ENCODE results near the gene PARS2. TPM values are rescaled to one million over a fixed set of nuclear protein-coding genes. Genes with fewer than 3 reads are reported as not detected.
A peak's percentile ranks its signal among the peaks of the same experiment; 100 is the strongest.

Gene PARS2
- total and polyA plus RNA-seq, 4 donors: 1.3 to 4.3 (median 2.7) TPM

DNA sequence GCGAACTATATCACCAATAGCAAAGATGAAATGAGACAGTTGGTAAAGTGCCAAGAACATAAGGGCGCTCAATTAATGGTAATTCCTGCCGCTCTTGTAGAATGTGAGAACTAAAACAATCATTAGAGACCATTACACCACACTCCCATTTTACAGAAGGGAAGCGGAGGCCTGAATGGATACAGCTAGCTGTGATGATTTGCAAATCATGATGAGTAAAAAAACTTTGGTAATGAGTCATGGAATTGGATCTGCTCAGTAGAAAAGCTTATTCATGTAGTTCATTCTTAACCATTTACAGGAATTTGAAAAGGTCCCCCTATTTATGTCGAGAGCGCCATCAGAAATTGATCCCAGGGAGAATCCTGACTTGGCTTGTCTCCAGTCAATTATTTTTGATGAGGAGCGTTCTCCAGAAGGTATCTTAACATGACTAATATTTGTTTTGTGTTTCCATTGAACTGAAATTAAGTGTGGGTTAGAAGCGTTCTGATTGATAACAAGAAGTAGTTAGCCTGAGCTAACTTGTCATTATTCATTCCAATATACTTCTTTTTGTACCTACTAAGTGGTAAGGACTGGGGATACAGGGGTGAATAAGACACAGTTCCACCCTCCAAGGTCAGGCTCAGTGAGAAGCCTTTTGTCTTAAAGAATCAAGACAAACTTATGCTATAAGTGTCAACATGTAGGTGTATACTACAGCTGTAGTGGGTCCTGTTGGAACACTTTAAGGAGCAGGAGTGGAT lies 47.9 kb downstream of the PARS2 start:
- Histone ChIP-seq H3K9ac (ENCODE audit: insufficient read depth in 1 of 2, low read length in 2 of 2) (peak overlapping the region; percentile 48 to 73), H3K27ac (ENCODE audit: low read depth in 1 of 2, low read length in 1 of 2) (peak overlapping the region in 1 of 2 donors; percentile 62), H3K4me1 (ENCODE audit: control insufficient read depth in 5 of 5, insufficient read depth in 5 of 5, low read length in 5 of 5) (peaks cover 0 to 15% (median 3%) of the 10 kb centered on the region in 5 donors), H3K27me3 (ENCODE audit: control insufficient read depth in 3 of 3, insufficient read depth in 3 of 3, low read length in 2 of 3) (no peaks in the 10 kb centered on the region), H3K4me3 (peak overlapping the region; percentile 84), H3K36me3 (ENCODE audit: control insufficient read depth in 4 of 4, insufficient read depth in 4 of 4, low read length in 4 of 4) (peaks cover 2 to 14% (median 5%) of the 10 kb centered on the region in 4 donors), H3K9me3 (ENCODE audit: control insufficient read depth in 4 of 4, insufficient read depth in 3 of 4, low read length in 3 of 4) (no peaks in the 10 kb centered on the region)
- no peak for ATAC-seq (ENCODE audit: insufficient read depth, low FRiP score)
- WGBS, 2 donors: 44 to 52% methylated on average over 8 of the region's 8 CpGs
- no peak for DNase-seq
- TF ChIP-seq, protein P1, sequence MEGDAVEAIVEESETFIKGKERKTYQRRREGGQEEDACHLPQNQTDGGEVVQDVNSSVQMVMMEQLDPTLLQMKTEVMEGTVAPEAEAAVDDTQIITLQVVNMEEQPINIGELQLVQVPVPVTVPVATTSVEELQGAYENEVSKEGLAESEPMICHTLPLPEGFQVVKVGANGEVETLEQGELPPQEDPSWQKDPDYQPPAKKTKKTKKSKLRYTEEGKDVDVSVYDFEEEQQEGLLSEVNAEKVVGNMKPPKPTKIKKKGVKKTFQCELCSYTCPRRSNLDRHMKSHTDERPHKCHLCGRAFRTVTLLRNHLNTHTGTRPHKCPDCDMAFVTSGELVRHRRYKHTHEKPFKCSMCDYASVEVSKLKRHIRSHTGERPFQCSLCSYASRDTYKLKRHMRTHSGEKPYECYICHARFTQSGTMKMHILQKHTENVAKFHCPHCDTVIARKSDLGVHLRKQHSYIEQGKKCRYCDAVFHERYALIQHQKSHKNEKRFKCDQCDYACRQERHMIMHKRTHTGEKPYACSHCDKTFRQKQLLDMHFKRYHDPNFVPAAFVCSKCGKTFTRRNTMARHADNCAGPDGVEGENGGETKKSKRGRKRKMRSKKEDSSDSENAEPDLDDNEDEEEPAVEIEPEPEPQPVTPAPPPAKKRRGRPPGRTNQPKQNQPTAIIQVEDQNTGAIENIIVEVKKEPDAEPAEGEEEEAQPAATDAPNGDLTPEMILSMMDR (IDR thresholded peaks at IDR 0.05; ENCODE audit: control extremely low read depth, extremely low read depth): no peak

DNA sequence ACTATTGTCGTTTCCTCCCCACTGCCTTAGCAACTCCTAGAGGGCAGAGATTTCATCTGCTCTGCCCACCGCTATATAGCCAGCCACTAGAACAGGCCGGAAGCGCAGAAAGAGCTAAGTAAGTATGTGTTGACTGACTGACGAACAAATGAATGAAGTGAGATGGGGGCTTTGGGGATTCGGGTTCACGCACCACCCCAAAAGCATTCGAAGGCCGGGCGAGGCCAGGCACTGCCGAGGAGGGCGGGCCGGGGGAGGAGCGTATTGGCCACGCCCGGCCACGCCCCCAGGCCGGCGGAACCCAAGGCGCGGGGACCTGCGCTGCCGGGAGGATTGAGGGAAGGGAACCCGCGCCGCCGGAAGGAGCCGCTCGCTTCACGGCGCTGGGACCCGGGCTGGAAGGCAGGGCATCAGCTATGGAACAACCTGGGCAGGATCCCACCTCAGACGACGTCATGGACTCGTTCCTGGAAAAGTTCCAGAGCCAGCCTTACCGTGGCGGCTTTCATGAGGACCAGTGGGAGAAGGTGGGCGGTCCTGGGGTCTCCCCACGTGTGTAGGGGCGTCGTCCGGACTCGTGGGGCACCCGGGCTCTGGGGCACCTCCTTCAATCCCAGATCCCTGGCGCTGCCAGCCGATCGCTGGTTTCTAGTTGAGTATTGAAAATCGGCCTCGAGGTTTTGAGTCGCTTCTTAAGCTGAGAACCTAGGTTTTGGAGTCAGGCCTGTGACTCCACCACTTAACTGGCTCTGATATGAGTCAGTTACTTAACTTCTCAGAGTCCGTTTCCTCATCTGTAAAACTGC lies 48.6 kb downstream of the PARS2 start, which contains the start of gene TTC4:
TTC4 (plus strand) TSS at position 369 of the 806 bp plus-strand sequence; CDS start at position 417, 48 bp downstream.
- H3K4me1 ChIP-seq (ENCODE audit: control insufficient read depth in 5 of 5, insufficient read depth in 5 of 5, low read length in 5 of 5): peaks cover 0 to 15% (median 3%) of the 10 kb centered on the region in 5 donors
- peak within 1 kb of the TSS; percentile 48 to 73 for H3K9ac ChIP-seq (ENCODE audit: insufficient read depth in 1 of 2, low read length in 2 of 2)
- H3K36me3 ChIP-seq (ENCODE audit: control insufficient read depth in 4 of 4, insufficient read depth in 4 of 4, low read length in 4 of 4): peaks cover 0 to 14% (median 4%) of the 10 kb centered on the region in 4 donors
- H3K27me3 ChIP-seq (ENCODE audit: control insufficient read depth in 3 of 3, insufficient read depth in 3 of 3, low read length in 2 of 3): no peaks in the 10 kb centered on the region
- DNase-seq (peak; percentile 84 to 89 (median 88)), ATAC-seq (ENCODE audit: insufficient read depth, low FRiP score) (peak; percentile 97)
- 1% methylated on average over 37 to 51 of the region's 51 CpGs for WGBS, 2 donors
- H3K4me3 ChIP-seq: peak within 1 kb of the TSS; percentile 84
- TF ChIP-seq, protein P1 (IDR thresholded peaks at IDR 0.05; ENCODE audit: control extremely low read depth, extremely low read depth): no peak
- no peaks in the 10 kb centered on the region for H3K9me3 ChIP-seq (ENCODE audit: control insufficient read depth in 4 of 4, insufficient read depth in 3 of 4, low read length in 3 of 4)
- H3K27ac ChIP-seq (ENCODE audit: low read depth in 1 of 2, low read length in 1 of 2): peak within 1 kb of the TSS; percentile 62 to 63

- Histone ChIP-seq H3K36me3 (ENCODE audit: control insufficient read depth in 4 of 4, insufficient read depth in 4 of 4, low read length in 4 of 4) (peaks cover 0 to 11% (median 4%) of the 10 kb centered on the region in 4 donors), H3K27me3 (ENCODE audit: control insufficient read depth in 3 of 3, insufficient read depth in 3 of 3, low read length in 2 of 3) (no peaks in the 10 kb centered on the region), H3K4me1 (ENCODE audit: control insufficient read depth in 5 of 5, insufficient read depth in 5 of 5, low read length in 5 of 5) (peaks cover 0 to 15% (median 3%) of the 10 kb centered on the region in 5 donors), H3K27ac (ENCODE audit: low read depth in 1 of 2, low read length in 1 of 2) (peak overlapping the region; percentile 56 to 62), H3K4me3 (no peak overlapping the region), H3K9me3 (ENCODE audit: control insufficient read depth in 4 of 4, insufficient read depth in 3 of 4, low read length in 3 of 4) (no peaks in the 10 kb centered on the region), H3K9ac (ENCODE audit: insufficient read depth in 1 of 2, low read length in 2 of 2) (peak overlapping the region in 1 of 2 donors; percentile 50)
- TF ChIP-seq, protein P1 (IDR thresholded peaks at IDR 0.05; ENCODE audit: control extremely low read depth, extremely low read depth): no peak
- DNase-seq (no peak), ATAC-seq (ENCODE audit: insufficient read depth, low FRiP score) (no peak)
- WGBS, 2 donors: 92% methylated on average over 7 of the region's 7 CpGs
These were observed 49.3 kb downstream of the PARS2 start for GRCh38 chr1:54714881-54715492.

Measured in lung (tissue), 12 donors.